Neural progenitor cell (in vitro differentiated cells): ENCODE measurements around the gene GNB1. TPM values are rescaled to one million over a fixed set of nuclear protein-coding genes. Genes with fewer than 3 reads are reported as not detected.

Experiments
- DNase-seq: peaks from one replicate; pipeline ENCODE4 v3.0.0-alpha.2; 2016; ENCODE audit warnings: low spot score
- H2AFZ ChIP-seq: fragments of 200-600 bp; sonication (generic); replicated peaks from 2 replicates; pipeline ENCODE4 v1.6.1; 2016; ENCODE audit warnings: antibody characterized with exemption
- H3F3A ChIP-seq: fragments of 200-600 bp; sonication (generic); 2 replicates; pipeline ENCODE4 v1.6.1; 2016; ENCODE audit warnings: antibody characterized with exemption, low read depth
- H3K27ac ChIP-seq: fragments of 200-600 bp; sonication (generic); 2 replicates; pipeline ENCODE4 v1.5.1; 2016; ENCODE audit warnings: mild to moderate bottlenecking
- H3K27me3 ChIP-seq: fragments of 200-600 bp; sonication (generic); 2 replicates; pipeline ENCODE4 v1.6.1; 2016; ENCODE audit warnings: mild to moderate bottlenecking, moderate library complexity
- H3K36me3 ChIP-seq: fragments of 200-600 bp; sonication (generic); 2 replicates; pipeline ENCODE4 v1.5.1; 2016
- H3K4me1 ChIP-seq: fragments of 200-600 bp; sonication (generic); 2 replicates; pipeline ENCODE4 v1.6.1; 2016; ENCODE audit warnings: mixed run types
- H3K4me2 ChIP-seq: fragments of 200-600 bp; sonication (generic); 2 replicates; pipeline ENCODE4 v1.6.1; 2016
- H3K4me3 ChIP-seq: fragments of 200-600 bp; sonication (generic); 2 replicates; pipeline ENCODE4 v1.5.1; 2016
- H3K79me2 ChIP-seq: fragments of 200-600 bp; sonication (generic); 2 replicates; pipeline ENCODE4 v1.6.1; 2016; ENCODE audit warnings: low read depth
- H3K9ac ChIP-seq: fragments of 200-600 bp; sonication (generic); 2 replicates; pipeline ENCODE4 v1.6.1; 2016
- H3K9me3 ChIP-seq: fragments of 200-600 bp; sonication (generic); 2 replicates; pipeline ENCODE4 v1.5.1; 2016; ENCODE audit warnings: low read depth
- H4K20me1 ChIP-seq: fragments of 200-600 bp; sonication (generic); 2 replicates; pipeline ENCODE4 v1.6.1; 2016; ENCODE audit warnings: low read depth
- H3K27ac Mint-ChIP-seq: 3 replicates; pipeline ENCODE4 v1.8.0; 2021; ENCODE audit warnings: mixed read lengths
- H3K27me3 Mint-ChIP-seq: 2 replicates; pipeline ENCODE4 v1.8.0; 2022; ENCODE audit warnings: low read depth, mild to moderate bottlenecking, inconsistent platforms, moderate library complexity, mixed read lengths; ENCODE audit not compliant: insufficient read depth
- H3K36me3 Mint-ChIP-seq: 3 replicates; pipeline ENCODE4 v1.8.0; 2021; ENCODE audit warnings: mixed read lengths
- H3K4me1 Mint-ChIP-seq: 3 replicates; pipeline ENCODE4 v1.8.0; 2021; ENCODE audit warnings: mixed read lengths
- H3K4me3 Mint-ChIP-seq: 3 replicates; pipeline ENCODE4 v1.8.0; 2021; ENCODE audit warnings: mild to moderate bottlenecking, moderate library complexity, mixed read lengths
- H3K9me3 Mint-ChIP-seq: 3 replicates; pipeline ENCODE4 v1.8.0; 2020; ENCODE audit warnings: mixed read lengths
- CTCF ChIP-seq: fragments of 200-600 bp; sonication (generic); IDR thresholded peaks from 2 replicates; pipeline ENCODE4 v1.5.1; 2017; ENCODE audit warnings: antibody characterized with exemption, mild to moderate bottlenecking
- EZH2 ChIP-seq: fragments of 200-600 bp; sonication (generic); IDR thresholded peaks from 2 replicates; pipeline ENCODE4 v1.6.1; 2017; ENCODE audit warnings: antibody characterized with exemption, mild to moderate bottlenecking, moderate library complexity
- EZH2phosphoT487 ChIP-seq: fragments of 200-600 bp; sonication (generic); IDR thresholded peaks from 2 replicates; pipeline ENCODE4 v1.6.1; 2017; ENCODE audit warnings: antibody characterized with exemption
- total RNA-seq: library from RNA; depleted of rRNA; stranded (reverse); fragments of >200 nt; gene quantifications from 2 replicates; pipeline ENCODE4 v1.2.3, GENCODE V29; 2015; ENCODE audit warnings: low replicate concordance

The GNB1 gene
- total RNA-seq, 1 donor from 2014 or later, result 175 TPM

- Histone ChIP-seq H2AFZ (no peak overlapping the region), H3K27ac (no peak overlapping the region), H3K36me3 (no peaks in the 10 kb centered on the region), H3K27me3 (peaks cover 20% of the 10 kb centered on the region), H3K4me2 (no peak overlapping the region), H3K9me3 (no peaks in the 10 kb centered on the region), H3K4me1 (peaks cover 11% of the 10 kb centered on the region), H3K9ac (no peak overlapping the region), H4K20me1 (no peaks in the 10 kb centered on the region), H3K79me2 (no peaks in the 10 kb centered on the region), H3F3A (peaks cover 8% of the 10 kb centered on the region), H3K4me3 (no peak overlapping the region)
- Mint-ChIP-seq H3K9me3 (no peaks in the 10 kb centered on the region), H3K4me1 (peaks cover 3% of the 10 kb centered on the region), H3K27me3 (peaks cover 8% of the 10 kb centered on the region), H3K36me3 (no peaks in the 10 kb centered on the region), H3K4me3 (no peak overlapping the region), H3K27ac (no peak overlapping the region)
- no peak for DNase-seq
- TF ChIP-seq EZH2phosphoT487 (no peak), EZH2 (no peak), CTCF (no peak)
Observed at GRCh38 chr1:1921901-1922701, 31.2 kb upstream of the GNB1 start.

GRCh38 chr1:1921459-1921862 is 30.6 kb upstream of the GNB1 start:
- no peak overlapping the region for H3K4me3 ChIP-seq
- no peak for DNase-seq
- no peak overlapping the region for H3K27ac Mint-ChIP-seq
- TF ChIP-seq CTCF, result no peak
- no peak for TF ChIP-seq EZH2phosphoT487
- no peaks in the 10 kb centered on the region for H3K36me3 ChIP-seq
- no peak overlapping the region for H3K4me2 ChIP-seq
- no peaks in the 10 kb centered on the region for H3K9me3 ChIP-seq
- no peak overlapping the region for H2AFZ ChIP-seq
- H3F3A ChIP-seq, result peaks cover 8% of the 10 kb centered on the region
- no peak overlapping the region for H3K4me3 Mint-ChIP-seq
- H3K4me1 ChIP-seq, result peaks cover 11% of the 10 kb centered on the region
- H3K4me1 Mint-ChIP-seq, result peaks cover 3% of the 10 kb centered on the region
- no peak overlapping the region for H3K9ac ChIP-seq
- peaks cover 20% of the 10 kb centered on the region for H3K27me3 ChIP-seq
- no peaks in the 10 kb centered on the region for H3K9me3 Mint-ChIP-seq
- no peaks in the 10 kb centered on the region for H3K79me2 ChIP-seq
- H4K20me1 ChIP-seq, result no peaks in the 10 kb centered on the region
- peaks cover 8% of the 10 kb centered on the region for H3K27me3 Mint-ChIP-seq
- no peaks in the 10 kb centered on the region for H3K36me3 Mint-ChIP-seq
- H3K27ac ChIP-seq, result no peak overlapping the region

- Histone ChIP-seq H3K9ac (no peak overlapping the region), H3K4me3 (no peak overlapping the region), H3K27me3 (peaks cover 20% of the 10 kb centered on the region), H3K36me3 (no peaks in the 10 kb centered on the region), H4K20me1 (no peaks in the 10 kb centered on the region), H3K4me1 (peaks cover 11% of the 10 kb centered on the region), H2AFZ (no peak overlapping the region), H3F3A (peaks cover 8% of the 10 kb centered on the region), H3K79me2 (no peaks in the 10 kb centered on the region), H3K4me2 (no peak overlapping the region), H3K9me3 (no peaks in the 10 kb centered on the region), H3K27ac (no peak overlapping the region)
- no peak for DNase-seq
- Mint-ChIP-seq H3K27ac (no peak overlapping the region), H3K4me1 (peaks cover 3% of the 10 kb centered on the region), H3K9me3 (no peaks in the 10 kb centered on the region), H3K36me3 (no peaks in the 10 kb centered on the region), H3K4me3 (no peak overlapping the region), H3K27me3 (peaks cover 6% of the 10 kb centered on the region)
- TF ChIP-seq EZH2phosphoT487 (no peak), CTCF (no peak), EZH2 (no peak)
Observed at GRCh38 chr1:1920608-1921458, 29.9 kb upstream of the GNB1 start.
